Vagina (tissue), 2 donors: ENCODE results near the gene DCHS2.

ENCODE experiments used
- CTCF ChIP-seq, 3 experiments: fragments of 450-650 bp in 2 of 3; fragments of 200-600 bp in 1 of 3; sonication (generic) in 1 of 3; IDR thresholded peaks; one replicate each; pipeline ENCODE4 v1.5.1; 2017 to 2019; ENCODE audit warnings: antibody characterized with exemption in 3 of 3, mild to moderate bottlenecking in 2 of 3, moderate library complexity in 2 of 3
- POLR2A ChIP-seq, 2 donors: fragments of 450-650 bp; IDR thresholded peaks; one replicate each; pipeline ENCODE4 v1.6.1; 2017; ENCODE audit warnings: antibody characterized with exemption in 2 of 2, mild to moderate bottlenecking in 2 of 2, moderate library complexity in 2 of 2

- TF ChIP-seq CTCF (IDR thresholded peaks at IDR 0.05), result no peak
- no peak for TF ChIP-seq POLR2A (IDR thresholded peaks at IDR 0.05)
Measured at GRCh38 chr4:154526151-154526550, 34.6 kb upstream of the DCHS2 start.
